SK-N-SH (cell line): ENCODE data around the gene TRIP11. TPM values are rescaled to one million over a fixed set of nuclear protein-coding genes. Genes with fewer than 3 reads are reported as not detected.
A peak's percentile ranks its signal among the peaks of the same experiment; 100 is the strongest.

Source experiments
- CTCF ChIA-PET: fragments of 300-600, 350-600 bp; formaldehyde crosslinking; extraction: SDS; loops from one replicate; lab custom pipeline; 2021; lab: Yijun Ruan, JAX
- POLR2A ChIA-PET: fragments of 350-600 bp; sonication (Branson Sonifier 250); formaldehyde crosslinking; extraction: SDS; loops from one replicate; lab custom pipeline; 2020; ENCODE audit warnings: antibody characterized with exemption, inconsistent platforms; lab: Yijun Ruan, JAX
- DNase-seq: peaks from one replicate; pipeline ENCODE4 v3.0.0; 2012
- H2AFZ ChIP-seq: fragments of 200-600 bp; sonication (generic); 2 replicates; pipeline ENCODE4 v1.8.1; 2016; ENCODE audit warnings: antibody characterized with exemption, mild to moderate bottlenecking, low read depth
- H3F3A ChIP-seq: fragments of 200-600 bp; sonication (generic); replicated peaks from 2 replicates; pipeline ENCODE3; 2016; ENCODE audit warnings: antibody characterized with exemption, mild to moderate bottlenecking; ENCODE audit not compliant: insufficient read depth
- H3K27ac ChIP-seq, 2 experiments: fragments of 200-500 bp in 1 of 2; fragments of 200-600 bp in 1 of 2; sonication (Bioruptor generic) in 1 of 2; sonication (generic), shearing (Covaris generic) in 1 of 2; 2 replicates each; pipeline versions ENCODE4 v1.5.1 to v1.6.1; 2014 to 2016; ENCODE audit warnings: low read depth in 2 of 2, inconsistent platforms in 1 of 2, low read length in 1 of 2, mild to moderate bottlenecking in 1 of 2, mixed read lengths in 1 of 2
- H3K27me3 ChIP-seq: fragments of 200-600 bp; sonication (generic), shearing (Covaris generic); 2 replicates; pipeline ENCODE4 v1.6.1; 2016; ENCODE audit warnings: mixed run types; ENCODE audit not compliant: insufficient read depth
- H3K36me3 ChIP-seq, 2 experiments: fragments of 200-500 bp in 1 of 2; fragments of 200-600 bp in 1 of 2; sonication (Bioruptor generic) in 1 of 2; sonication (generic) in 1 of 2; replicated peaks in 1 of 2; 2 replicates each; pipeline versions ENCODE3 to v1.5.1; 2014 to 2016; ENCODE audit warnings: low read length in 1 of 2, mild to moderate bottlenecking in 1 of 2; ENCODE audit not compliant: insufficient read depth in 2 of 2, control insufficient read depth in 1 of 2
- H3K4me1 ChIP-seq, 2 experiments: fragments of 200-500 bp in 1 of 2; fragments of 200-600 bp in 1 of 2; sonication (Bioruptor generic) in 1 of 2; sonication (generic), shearing (Covaris generic) in 1 of 2; 2 replicates each; pipeline versions ENCODE4 v1.5.1 to v1.6.1; 2014 to 2016; ENCODE audit warnings: low read depth in 1 of 2, low read length in 1 of 2, mixed run types in 1 of 2; ENCODE audit not compliant: insufficient read depth in 2 of 2, control insufficient read depth in 1 of 2
- H3K4me2 ChIP-seq: fragments of 200-600 bp; sonication (generic), shearing (Covaris generic); 2 replicates; pipeline ENCODE4 v1.6.1; 2017; ENCODE audit warnings: mixed run types
- H3K4me3 ChIP-seq, 2 experiments: fragments of 200-500 bp in 1 of 2; fragments of 200-600 bp in 1 of 2; sonication (Bioruptor generic) in 1 of 2; sonication (generic), shearing (Covaris generic) in 1 of 2; 2 replicates each; pipeline versions ENCODE4 v1.5.1 to v1.8.1; 2014 to 2016; ENCODE audit warnings: low read depth in 2 of 2, inconsistent platforms in 1 of 2, low read length in 1 of 2, mild to moderate bottlenecking in 1 of 2, mixed read lengths in 1 of 2, moderate library complexity in 1 of 2
- H3K79me2 ChIP-seq: fragments of 200-600 bp; sonication (generic); 2 replicates; pipeline ENCODE4 v1.8.1; 2017; ENCODE audit warnings: mild to moderate bottlenecking; ENCODE audit not compliant: insufficient read depth
- H3K9ac ChIP-seq: fragments of 200-600 bp; sonication (generic); 2 replicates; pipeline ENCODE4 v1.6.1; 2017; ENCODE audit warnings: mixed run types
- H3K9me2 ChIP-seq: fragments of 200-600 bp; sonication (generic); 2 replicates; pipeline ENCODE4 v1.6.1; 2017; ENCODE audit warnings: mixed run types
- H3K9me3 ChIP-seq: fragments of 200-600 bp; sonication (generic); 2 replicates; pipeline ENCODE4 v1.6.1; 2017; ENCODE audit warnings: mixed run types, mild to moderate bottlenecking, moderate library complexity
- H4K20me1 ChIP-seq: fragments of 200-600 bp; sonication (generic); 2 replicates; pipeline ENCODE4 v1.6.1; 2017; ENCODE audit warnings: mild to moderate bottlenecking, mixed run types; ENCODE audit not compliant: insufficient read depth
- ELF1 ChIP-seq: IDR thresholded peaks from 2 replicates; pipeline ENCODE4 v1.4.0; 2012
- EP300 ChIP-seq, 2 experiments: IDR thresholded peaks; 2 replicates each; pipeline versions ENCODE4 v1.4.0 to v1.6.1; 2012; ENCODE audit warnings: borderline replicate concordance in 1 of 2, low read depth in 1 of 2, low read length in 1 of 2
- EZH2phosphoT487 ChIP-seq: fragments of 200-600 bp; sonication (generic); IDR thresholded peaks from 2 replicates; pipeline ENCODE4 v1.6.1; 2017; ENCODE audit warnings: low read depth, mixed run types, mild to moderate bottlenecking, antibody characterized with exemption, moderate library complexity, borderline replicate concordance
- FOSL2 ChIP-seq: IDR thresholded peaks from 2 replicates; pipeline ENCODE4 v1.4.0; 2012; ENCODE audit warnings: low read depth, mild to moderate bottlenecking, moderate library complexity, borderline replicate concordance
- FOXM1 ChIP-seq: IDR thresholded peaks from 2 replicates; pipeline ENCODE4 v1.4.0; 2012; ENCODE audit warnings: low read depth, mild to moderate bottlenecking
- GABPA ChIP-seq: IDR thresholded peaks from 2 replicates; pipeline ENCODE4 v1.4.0; 2012; ENCODE audit warnings: low read depth, mild to moderate bottlenecking
- GATA2 ChIP-seq: sonication (generic); formaldehyde crosslinking; IDR thresholded peaks from 2 replicates; pipeline ENCODE4 v1.5.0; 2020; ENCODE audit warnings: mild to moderate bottlenecking, missing genetic modification reagents
- JUND ChIP-seq: IDR thresholded peaks from 2 replicates; pipeline ENCODE4 v1.4.0; 2012
- MAX ChIP-seq: IDR thresholded peaks from 2 replicates; pipeline ENCODE4 v1.4.0; 2012; ENCODE audit warnings: low read depth
- NFIC ChIP-seq: IDR thresholded peaks from 2 replicates; pipeline ENCODE4 v1.4.0; 2012; ENCODE audit warnings: borderline replicate concordance
- PBX3 ChIP-seq: IDR thresholded peaks from 2 replicates; pipeline ENCODE4; 2012
- REST ChIP-seq: IDR thresholded peaks from 2 replicates; pipeline ENCODE4 v1.6.1; 2012; ENCODE audit warnings: mild to moderate bottlenecking, low read depth, low read length, moderate library complexity
- TAF1 ChIP-seq: IDR thresholded peaks from 2 replicates; pipeline ENCODE4 v1.6.1; 2012; ENCODE audit warnings: low read depth, mild to moderate bottlenecking, low read length, moderate library complexity, borderline replicate concordance
- TCF12 ChIP-seq: IDR thresholded peaks from 2 replicates; pipeline ENCODE4 v1.4.0; 2012
- TEAD4 ChIP-seq: IDR thresholded peaks from 2 replicates; pipeline ENCODE4 v1.4.0; 2012; ENCODE audit warnings: mild to moderate bottlenecking, borderline replicate concordance; ENCODE audit not compliant: insufficient read depth
- YY1 ChIP-seq: IDR thresholded peaks from 2 replicates; pipeline ENCODE4 v1.4.0; 2012; ENCODE audit warnings: low read depth, mild to moderate bottlenecking
- WGBS: methylation state at CpG from one replicate; pipeline ENCODE4 v1.1.6; 2017; ENCODE audit warnings: low lambda C conversion rate; 5-methylcytosine and 5-hydroxymethylcytosine counted together
- polyA plus RNA-seq, 3 experiments: library from polyadenylated mRNA; depleted of rRNA; stranded (reverse); fragments of >200 nt; gene quantifications; 2 replicates each; pipeline ENCODE4 v1.2.3, GENCODE V29; 2012

The TRIP11 gene
- polyA plus RNA-seq, 1 of the 3 experiments (the other 2 are of a cell fraction), result 4.6 TPM

GRCh38 chr14:91985008-91985407, 54.9 kb downstream of the TRIP11 start (continued):
- TF ChIP-seq REST (peak; percentile 57; the same call in 1 of the 2 replicates), YY1 (no peak), MAX (peak; percentile 36; the same call in 1 of the 2 replicates), EP300 (IDR thresholded peaks at IDR 0.05; ENCODE audit: borderline replicate concordance in 1 of 2, low read depth in 1 of 2, low read length in 1 of 2) (peak; percentile 34 to 91; a peak in 3 of 4 replicates), TCF12 (peak; percentile 98), GATA2 (no peak), NFIC (peak; percentile 86), FOXM1 (peak; percentile 76; the same call in 1 of the 2 replicates), JUND (peak; percentile 86)

GRCh38 chr14:91983588-91983987, 56.3 kb downstream of the TRIP11 start:
- Histone ChIP-seq H3K4me2 (peak overlapping the region; percentile 23; the same call in 1 of the 2 replicates), H3K79me2 (peaks cover 31% of the 10 kb centered on the region; the same call in 1 of the 2 replicates), H4K20me1 (no peaks in the 10 kb centered on the region), H3K27ac (peak overlapping the region; percentile 68 to 91; a peak in 3 of 4 replicates), H2AFZ (no peak overlapping the region), H3F3A (peaks cover 48% of the 10 kb centered on the region), H3K4me3 (no peak overlapping the region), H3K4me1 (peaks cover 0 to 28% of the 10 kb centered on the region in 2 experiments), H3K36me3 (peaks cover 25 to 32% of the 10 kb centered on the region in 2 experiments), H3K9me2 (no peaks in the 10 kb centered on the region), H3K9me3 (no peaks in the 10 kb centered on the region), H3K9ac (no peak overlapping the region; the same call in 1 of the 2 replicates), H3K27me3 (no peaks in the 10 kb centered on the region)
- 39% methylated on average over 4 of the region's 4 CpGs for WGBS
- POLR2A ChIA-PET, result no interaction called here
- TF ChIP-seq MAX (no peak), NFIC (peak; percentile 67; the same call in 1 of the 2 replicates), GABPA (no peak), TEAD4 (0 out of 2 replicates have a peak, but pooled peaks have one; percentile 28), ELF1 (no peak), TAF1 (no peak), JUND (peak; percentile 41; the same call in 1 of the 2 replicates), EZH2phosphoT487 (no peak), PBX3 (peak; percentile 59), EP300 (IDR thresholded peaks at IDR 0.05; ENCODE audit: borderline replicate concordance in 1 of 2, low read depth in 1 of 2, low read length in 1 of 2) (peak in 1 of 2 experiments; percentile 50; a peak in 1 of 4 replicates), TCF12 (peak; percentile 84), FOSL2 (peak; percentile 26; the same call in 1 of the 2 replicates)
- no peak for DNase-seq
- CTCF ChIA-PET, result no interaction called here
